GM12801 (cell line): Measurements from ENCODE around the gene TCF7L1.

ENCODE experiments used
- CTCF ChIP-seq: IDR thresholded peaks from one replicate; pipeline ENCODE4 v1.5.1; 2011; ENCODE audit warnings: control low read depth; ENCODE audit not compliant: insufficient read length; ENCODE audit errors: extremely low read depth

Gene TCF7L1

DNA sequence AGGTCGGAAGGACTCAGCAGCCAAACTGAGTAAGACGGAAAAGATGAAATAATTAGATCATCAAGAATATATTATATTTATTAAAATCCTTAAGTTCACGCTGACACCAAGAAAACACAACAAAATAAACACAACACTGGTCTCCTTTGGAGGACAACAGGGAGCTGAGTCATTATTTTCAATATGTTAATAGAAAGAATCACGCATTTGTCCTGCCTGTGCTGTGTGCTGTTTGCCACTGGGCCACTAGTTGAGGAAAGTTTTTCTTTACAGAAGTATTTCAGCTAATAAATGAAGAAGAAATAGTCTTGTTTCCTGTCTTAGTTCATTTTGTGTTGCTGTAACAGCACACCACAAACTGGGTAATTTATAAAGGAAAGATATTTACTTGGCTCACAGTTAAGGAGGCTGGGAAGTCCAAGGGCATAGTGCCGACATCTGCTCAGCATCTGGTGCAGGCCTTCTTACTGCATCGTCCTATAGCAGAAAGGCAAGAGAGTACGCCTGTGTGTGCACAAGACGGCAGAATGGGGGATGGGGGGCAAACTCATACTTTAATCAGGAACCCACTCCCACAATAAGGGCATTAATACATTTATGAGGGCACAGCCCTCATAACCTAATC is 88.0 kb downstream of the TCF7L1 start:
- TF ChIP-seq CTCF: no peak

GRCh38 chr2:85222792-85223191 is 89.6 kb downstream of the TCF7L1 start:
- TF ChIP-seq CTCF: no peak

DNA sequence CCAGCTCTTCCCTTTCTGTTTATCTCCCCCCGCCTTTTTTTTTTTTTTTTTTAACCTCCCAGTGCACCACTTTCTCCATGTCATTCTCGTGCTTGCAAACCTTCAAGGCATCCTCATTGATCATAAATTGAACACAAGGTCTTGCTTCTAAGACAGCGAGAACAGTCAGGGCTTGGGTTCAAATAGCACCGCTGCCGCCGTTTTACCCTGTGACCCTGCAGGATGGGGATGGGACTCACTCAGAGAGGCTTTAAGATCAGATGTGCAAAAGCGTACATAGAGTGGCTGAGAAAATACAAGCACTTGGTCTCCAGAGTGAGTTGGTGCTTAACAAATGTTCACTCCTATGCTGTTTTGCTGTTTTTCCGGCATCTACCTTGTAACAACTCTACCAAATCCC is 93.6 kb downstream of the TCF7L1 start:
- TF ChIP-seq CTCF: no peak

DNA sequence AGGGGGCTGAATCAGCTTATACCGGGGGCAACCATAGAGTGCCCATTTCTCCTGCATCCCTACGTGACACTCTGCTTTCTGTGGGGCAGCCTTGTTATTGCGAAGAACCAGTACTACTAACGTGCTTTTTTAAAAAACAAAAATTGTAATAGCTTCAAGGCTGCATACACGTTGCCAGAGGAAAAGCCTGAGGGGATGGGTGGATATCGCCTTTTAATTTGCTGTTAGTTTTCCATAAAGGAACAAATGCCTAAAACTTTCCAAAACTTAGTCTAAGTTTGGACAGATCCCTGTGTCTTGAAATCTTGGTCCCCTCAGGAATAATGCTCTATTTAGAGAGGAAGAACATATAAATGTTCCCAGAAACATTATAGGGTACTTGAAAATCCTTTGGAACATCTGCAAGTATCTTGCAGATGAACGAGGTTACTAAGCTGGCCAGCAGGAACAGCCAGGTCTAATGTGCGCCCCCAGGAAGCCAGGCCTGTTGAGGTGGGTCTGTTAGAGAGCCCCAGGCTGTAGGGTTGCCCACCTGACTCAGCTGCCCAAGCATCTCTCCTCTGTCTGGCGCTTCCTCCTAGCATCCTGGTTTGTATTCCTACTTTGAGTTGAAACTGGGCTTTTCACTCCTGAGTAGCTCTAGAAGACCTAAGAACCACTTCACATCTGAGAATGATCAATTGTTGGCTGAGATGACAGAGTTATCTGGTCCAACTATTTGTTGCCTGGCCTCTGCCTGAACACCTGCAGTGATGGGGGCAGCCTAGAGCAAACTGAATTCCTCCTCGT is 97.7 kb downstream of the TCF7L1 start:
- TF ChIP-seq CTCF: no peak

- no peak for TF ChIP-seq CTCF
Observed at GRCh38 chr2:85231468-85231805, 98.2 kb downstream of the TCF7L1 start.

DNA sequence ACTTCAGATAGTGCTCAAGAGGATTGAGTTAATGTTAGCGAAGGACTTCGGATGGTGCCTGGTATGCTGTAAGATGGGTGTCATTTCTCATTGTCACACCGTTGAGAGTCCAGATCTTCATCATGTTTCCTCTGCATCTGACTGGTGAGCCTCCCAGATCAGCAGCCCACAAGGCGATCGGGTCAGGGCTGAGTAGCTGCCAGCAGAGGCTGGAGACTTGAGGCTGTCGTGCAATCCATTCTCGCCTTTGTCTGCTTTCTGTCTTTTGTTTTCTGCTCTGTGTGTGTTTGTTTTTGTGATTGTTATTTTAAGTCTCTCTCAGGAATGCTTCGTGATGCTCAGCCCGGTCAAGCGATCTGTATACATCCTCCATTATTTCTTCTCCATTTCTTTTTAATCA is 98.8 kb downstream of the TCF7L1 start:
- no peak for TF ChIP-seq CTCF

GRCh38 chr2:85234868-85235267 is 101.7 kb downstream of the TCF7L1 start:
- no peak for TF ChIP-seq CTCF
